DMS53 (cell line): ENCODE data around the gene PASK.

ENCODE experiments used
- DNase-seq: peaks from one replicate; lab custom pipeline; 2025; lab: John Stamatoyannopoulos, UW

The PASK gene

DNA sequence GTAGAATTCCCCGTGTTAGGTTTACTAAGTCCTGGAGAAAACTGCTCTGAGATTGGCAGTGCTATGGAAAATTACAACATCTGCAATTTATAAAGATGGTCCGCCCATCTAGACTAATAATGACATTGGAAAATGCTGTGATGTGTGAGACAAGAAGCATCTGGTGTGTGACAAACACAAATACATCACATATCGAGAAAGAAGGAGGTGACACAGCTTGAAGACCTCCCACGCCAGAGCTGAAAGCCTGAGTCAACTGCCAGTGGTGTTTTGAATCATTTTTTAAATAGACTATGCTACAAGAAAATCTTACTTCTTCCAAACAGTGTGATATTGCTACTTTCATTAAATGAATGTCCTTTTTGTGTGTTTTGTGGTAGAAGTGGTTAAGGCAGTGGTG lies 30.6 kb upstream of the PASK start:
- no peak for DNase-seq

DNA sequence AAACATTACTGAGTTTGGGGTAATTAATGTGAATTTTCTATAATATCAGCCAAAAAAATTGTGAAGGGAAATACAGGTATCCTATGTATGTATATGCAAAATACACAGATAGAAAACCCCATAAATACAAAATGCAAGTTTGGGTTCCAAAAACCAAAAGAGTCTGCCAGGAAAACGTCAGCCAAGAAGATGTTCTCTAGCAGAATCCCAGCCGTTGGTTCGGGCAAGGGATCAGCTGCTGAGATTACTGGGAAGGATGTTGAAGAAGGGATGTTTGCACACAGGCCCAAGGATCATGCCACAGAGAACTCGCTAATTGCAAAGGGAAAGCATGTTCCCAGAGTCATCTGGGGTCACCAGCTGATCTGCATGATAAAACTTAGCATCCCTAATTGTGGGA lies 29.7 kb upstream of the PASK start:
- DNase-seq, result no peak

DNA sequence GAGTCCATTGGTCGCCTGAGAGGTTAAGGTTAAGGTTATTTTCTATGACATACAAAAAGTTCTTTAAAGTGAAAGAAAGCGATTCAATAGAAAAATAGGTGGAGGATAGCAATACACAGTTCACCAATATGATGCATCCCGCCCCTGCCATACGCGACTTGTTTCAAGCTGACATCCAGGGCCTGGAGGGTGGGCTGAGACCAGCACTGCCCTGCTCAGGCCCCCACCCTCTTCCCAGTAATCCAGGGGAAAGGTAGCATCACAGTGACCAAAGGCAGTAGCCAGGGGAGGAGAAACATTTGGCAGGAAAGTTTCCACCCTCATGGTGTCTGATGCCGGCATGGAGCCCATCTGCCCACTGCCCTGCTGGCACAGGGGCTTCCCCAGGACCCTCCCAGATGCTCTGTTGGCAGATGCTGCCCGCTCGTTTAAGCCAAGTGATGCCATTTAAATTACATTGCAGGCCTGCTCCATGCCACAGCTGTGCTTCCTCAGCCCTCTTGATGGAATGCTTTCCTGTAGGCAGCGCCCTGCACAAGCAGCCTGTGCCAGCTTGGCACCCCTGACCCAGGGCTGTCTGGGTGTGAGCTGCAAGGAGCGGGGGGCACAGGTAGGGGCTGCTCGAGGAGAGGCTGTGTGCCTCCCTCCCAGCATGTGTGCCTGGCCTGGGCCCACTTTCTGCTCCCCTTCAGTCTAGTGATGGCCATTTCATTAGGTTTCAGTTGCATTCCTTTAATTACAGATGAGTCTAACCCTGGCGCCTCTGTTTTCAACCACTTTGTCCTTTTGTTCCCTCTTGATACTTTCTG lies 28.5 kb upstream of the PASK start:
- no peak for DNase-seq

DNA sequence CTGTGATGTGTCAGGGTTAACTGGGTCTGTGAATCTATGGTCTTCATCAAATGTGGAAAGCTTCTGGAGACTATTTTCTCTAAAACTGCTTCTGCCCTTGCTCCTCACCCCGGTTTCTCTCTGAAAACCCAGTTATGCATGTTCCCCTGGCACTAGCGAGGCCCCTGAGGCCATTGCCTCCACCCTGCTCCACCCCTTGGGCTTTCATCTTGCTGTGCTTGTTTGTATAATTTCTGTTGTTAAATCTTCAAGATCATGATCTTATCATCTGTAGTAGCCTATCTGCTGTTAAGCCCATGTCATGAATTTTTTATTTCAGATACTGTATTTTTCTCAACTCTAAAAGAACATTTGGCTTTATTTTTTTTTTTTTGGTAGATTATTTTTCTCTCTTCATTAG lies 24.3 kb upstream of the PASK start:
- DNase-seq, result no peak

DNA sequence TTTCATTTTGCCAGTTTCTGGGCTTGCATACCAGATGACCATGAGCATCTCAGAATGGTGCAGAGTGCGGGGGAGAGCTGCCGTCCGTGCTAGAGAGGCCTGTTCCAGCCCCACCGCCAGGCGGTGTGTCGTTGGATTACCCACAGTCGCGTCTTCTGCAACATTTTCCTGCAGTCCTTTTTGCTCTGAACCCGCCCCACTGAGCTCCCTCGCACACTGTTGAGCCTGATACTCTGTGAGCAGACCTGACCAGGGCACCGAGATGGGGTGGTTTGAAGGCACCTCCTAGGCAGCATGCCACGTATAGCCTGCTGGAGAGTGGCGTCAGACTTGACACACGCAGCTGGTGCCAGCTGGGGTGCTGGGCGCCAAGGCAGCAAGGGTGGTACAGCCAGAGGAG lies 19.1 kb upstream of the PASK start:
- DNase-seq, result no peak

DNA sequence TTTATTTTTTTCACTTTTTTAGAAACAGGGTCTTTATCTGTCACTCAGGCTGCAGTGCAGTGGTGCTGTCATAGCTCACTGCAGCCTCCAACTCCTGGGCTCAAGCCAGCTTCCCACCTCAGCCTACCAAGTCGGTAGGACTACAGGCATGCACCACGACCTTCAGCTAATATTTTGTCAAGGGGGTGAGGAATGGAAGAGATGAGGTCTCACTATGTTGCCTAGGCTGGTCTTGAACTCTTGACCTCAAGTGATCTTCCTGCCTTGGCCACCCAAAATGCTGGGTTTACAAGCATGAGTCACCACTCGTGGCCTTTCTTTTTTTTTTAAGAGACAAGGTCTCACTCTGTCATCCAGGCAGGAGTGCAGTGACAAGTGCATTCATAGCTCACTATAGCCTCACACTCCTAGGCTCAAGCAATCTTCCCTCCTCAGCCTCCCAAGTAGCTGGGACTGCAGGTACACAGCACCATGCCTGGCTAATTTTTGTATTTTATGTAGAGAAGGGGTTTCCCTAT lies 14.4 kb upstream of the PASK start:
- no peak for DNase-seq

DNA sequence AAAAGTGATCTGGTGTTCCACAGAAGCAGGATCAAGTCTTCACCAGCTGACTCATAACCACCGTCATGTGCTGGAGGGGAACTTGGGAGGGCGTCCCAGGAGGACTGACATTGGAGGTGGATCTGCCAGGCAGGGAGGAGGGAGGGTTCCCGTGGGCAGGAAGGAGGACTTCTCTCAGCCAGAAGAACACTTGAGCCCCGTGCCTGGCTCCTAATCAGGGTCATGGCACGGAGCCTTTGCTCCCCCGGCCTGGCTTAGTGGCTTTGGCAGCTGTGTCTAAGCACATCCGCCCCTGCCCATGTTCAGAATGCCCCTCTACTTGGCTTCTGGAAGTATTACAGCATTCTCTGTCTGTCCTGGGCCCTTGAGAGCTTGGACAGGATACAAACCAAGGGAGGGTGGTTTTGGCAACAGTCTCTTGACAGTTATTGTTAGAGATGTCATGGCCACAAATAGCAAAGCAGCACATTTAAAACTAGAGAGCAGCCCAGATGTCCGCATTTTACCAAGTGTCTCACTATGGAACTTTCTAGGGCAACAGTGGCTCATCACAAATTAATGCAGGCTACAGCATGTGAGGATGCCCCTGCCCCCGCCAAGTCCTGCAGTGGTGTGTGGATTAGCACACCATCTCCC lies 12.5 kb upstream of the PASK start:
- DNase-seq, result no peak

DNA sequence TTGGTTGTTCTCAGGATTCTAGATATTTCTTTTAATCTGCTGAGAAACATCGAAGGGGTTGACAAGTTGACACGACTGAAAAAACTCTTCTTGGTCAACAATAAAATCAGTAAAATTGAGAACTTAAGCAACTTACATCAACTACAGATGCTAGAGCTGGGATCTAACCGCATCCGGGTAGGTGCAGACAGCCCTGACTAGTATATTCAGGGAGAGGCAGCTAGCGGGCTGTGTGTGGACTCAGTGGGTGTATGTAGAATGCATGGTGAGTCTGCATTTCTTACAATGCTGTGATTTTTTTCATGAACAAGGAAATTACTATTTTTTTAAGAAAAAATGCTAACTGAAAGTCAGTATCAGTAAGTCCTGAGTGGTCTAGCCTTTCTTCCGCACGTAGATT lies 11.0 kb upstream of the PASK start:
- DNase-seq, result no peak

DNA sequence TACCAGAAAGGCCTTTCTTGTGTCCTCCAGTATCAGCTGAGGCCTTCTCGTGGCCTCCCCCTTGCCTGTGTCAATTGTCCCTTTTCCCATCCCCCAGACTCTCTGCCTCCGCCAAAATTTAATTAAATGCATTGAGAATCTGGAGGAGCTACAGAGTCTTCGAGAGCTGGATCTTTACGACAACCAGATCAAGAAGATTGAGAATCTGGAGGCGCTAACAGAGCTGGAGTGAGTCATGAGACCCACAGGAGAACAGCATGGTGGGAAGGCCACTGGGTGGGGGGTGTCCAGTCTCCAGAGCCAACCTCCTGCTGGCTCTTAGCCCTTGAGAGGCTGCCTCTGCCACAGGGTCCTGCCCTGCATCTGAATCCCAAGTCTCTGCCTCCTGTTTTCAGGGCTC lies 9.8 kb upstream of the PASK start:
- DNase-seq, result no peak

DNA sequence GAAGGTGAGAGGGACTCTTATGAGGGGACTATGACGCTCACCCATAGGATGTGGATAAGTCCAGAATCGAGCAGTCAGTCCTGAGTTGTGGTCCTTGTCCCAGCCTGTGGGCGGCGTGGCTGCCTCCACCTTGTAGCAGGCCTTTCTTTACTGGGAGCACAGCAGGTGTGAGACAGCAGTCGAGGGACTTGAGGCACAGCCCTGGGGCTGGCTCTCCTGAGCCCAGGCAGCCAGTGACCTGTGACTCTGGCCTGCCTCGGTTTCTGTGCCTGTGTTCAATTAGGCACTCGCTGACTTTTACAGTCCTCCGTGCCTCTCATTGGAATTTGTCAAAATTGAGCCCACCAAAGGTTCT lies 9.3 kb upstream of the PASK start:
- DNase-seq, result no peak

DNA sequence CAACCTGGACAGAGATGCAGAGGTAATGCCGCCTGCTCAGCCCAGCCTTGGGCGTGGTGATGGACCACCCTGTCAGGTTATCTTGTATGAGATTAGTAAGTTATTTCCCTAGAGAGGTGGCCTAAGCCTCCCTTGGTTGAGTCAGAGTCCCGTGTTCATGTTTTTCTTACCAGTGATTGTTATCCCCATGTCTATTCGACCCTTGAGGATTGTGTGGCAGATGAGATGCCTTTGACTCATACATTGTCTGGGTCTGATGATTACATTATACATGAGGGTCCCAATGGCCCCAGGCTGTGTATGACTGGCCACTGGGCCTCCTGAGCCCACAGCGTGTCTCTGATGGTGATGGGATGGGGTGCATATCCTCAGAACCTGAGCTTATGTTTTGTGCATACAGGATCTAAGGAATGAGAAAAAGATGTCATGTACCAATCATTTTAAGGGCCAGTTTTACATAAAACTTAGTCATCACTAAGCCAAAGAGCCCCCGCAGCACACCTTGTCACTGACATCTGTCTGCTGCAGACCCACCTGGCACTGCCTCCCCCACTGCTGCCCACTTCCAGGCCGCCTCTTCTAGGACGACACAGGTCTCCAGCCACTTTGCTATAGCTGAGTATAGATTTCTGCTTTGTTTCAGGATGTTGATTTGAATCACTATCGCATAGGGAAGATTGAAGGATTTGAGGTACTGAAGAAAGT lies 8.7 kb upstream of the PASK start:
- DNase-seq, result no peak

DNA sequence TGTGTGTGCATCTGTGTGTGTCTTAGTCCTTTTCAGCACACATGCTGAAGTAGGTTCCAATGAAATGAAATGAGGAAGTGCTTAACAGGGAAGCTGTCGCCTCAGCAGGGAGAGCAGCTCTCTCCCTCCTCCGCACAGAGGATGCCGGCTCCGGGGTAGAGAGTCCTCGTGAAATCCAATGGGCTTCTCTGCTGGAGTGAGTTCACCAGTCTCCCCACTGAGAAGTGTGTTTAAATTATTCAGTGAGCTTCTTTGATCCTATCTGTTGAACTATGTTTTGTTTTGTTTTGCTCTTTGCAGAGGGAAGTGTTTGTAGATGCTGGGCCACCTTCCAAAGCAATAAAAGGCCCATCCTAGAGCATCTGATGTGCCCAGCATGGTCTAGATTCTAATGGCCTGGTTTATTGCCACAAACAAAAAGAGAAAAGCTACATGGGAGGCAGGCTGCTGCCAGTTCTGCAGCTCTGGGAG lies 7.7 kb upstream of the PASK start:
- no peak for DNase-seq

DNA sequence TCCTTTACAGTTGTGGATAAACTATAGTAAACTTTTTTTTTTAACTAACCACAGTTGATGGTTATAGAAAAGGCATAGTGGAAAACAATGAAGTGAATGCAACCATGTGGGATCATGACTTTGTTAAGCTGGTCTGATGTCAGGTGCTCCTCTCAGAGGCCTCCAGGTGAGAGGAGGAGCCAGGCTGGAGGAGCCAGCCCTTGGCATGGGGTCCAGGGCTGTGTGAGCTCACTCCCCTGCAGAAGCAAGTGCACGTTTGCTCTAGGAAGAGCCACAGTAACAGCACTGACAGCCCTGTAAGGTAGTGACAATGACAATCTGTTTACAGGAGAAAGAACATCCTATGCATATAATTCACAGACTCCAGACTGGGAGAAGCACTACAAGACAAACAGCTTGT lies 6.7 kb upstream of the PASK start:
- no peak for DNase-seq

DNA sequence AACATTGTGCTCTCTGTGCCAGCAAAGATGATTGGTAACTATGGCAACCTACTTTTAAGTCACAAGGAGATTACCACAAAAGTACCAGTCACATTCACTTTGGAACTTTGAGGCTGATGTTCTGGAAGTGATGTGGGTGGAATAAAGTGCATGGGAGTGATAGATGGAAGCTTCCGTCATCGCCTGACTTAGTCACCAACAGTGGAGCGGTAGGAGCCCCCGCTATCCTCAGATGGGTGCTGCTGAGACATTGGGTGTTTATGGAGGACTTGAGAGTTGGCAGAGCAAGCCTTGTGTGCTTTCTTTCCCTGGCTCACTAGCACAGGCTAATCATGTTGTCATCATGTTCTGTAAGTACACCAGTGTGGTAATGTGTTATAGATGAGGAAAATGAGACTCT lies 5.6 kb upstream of the PASK start:
- no peak for DNase-seq

DNA sequence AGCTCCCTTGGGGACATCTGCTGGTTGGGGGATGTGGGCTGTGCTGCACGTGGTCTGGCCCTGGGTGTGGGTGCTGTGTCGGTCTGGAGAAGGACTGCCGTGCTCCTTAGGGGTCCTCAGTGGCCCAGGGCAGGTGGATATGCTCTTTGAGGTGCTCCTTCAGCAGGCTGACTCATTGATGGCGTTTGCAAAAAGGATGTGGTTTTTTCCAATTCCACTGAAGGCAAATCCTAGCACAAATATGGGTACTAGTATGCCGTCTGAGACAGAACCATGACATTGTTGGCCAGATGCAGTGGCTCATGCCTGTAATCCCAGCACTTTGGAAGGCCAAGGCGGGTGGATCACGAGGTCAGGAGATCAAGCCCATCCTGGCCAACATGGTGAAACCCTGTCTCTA lies 4.3 kb upstream of the PASK start:
- DNase-seq, result no peak

DNA sequence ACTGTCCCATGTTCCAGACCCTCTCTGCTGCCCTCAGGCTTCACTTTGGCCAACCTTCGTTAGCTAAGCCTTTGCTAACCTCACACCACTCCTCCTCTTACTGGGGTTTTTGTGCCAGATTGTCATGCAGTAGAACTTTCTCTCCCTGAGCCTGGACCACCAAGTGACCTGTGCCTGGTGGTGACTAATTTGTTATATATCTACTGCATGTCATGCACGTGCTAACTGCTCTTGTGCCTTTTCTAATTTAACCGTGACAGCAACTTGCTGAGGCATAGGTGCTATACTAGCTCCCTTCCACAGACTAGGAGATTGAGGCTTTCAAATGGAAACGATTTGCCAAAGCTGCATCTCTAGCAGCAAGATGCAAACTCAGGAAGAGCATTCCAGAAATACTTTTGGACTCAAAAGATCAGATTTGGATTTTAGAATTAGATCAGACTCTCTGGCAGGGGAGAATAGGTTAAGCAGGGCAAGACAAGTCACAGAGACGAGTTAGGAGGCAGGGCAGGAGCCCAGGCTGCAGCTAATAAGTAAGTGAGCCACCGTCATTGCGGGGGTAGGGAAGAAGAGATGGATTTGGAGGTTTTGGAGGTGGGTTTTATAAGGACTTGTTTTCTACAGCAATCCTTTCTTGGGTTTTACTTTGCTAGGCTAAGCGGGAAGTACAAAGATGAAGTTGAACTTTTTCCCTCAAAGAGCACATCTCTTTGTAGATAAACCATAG lies 2.8 kb upstream of the PASK start:
- no peak for DNase-seq

DNA sequence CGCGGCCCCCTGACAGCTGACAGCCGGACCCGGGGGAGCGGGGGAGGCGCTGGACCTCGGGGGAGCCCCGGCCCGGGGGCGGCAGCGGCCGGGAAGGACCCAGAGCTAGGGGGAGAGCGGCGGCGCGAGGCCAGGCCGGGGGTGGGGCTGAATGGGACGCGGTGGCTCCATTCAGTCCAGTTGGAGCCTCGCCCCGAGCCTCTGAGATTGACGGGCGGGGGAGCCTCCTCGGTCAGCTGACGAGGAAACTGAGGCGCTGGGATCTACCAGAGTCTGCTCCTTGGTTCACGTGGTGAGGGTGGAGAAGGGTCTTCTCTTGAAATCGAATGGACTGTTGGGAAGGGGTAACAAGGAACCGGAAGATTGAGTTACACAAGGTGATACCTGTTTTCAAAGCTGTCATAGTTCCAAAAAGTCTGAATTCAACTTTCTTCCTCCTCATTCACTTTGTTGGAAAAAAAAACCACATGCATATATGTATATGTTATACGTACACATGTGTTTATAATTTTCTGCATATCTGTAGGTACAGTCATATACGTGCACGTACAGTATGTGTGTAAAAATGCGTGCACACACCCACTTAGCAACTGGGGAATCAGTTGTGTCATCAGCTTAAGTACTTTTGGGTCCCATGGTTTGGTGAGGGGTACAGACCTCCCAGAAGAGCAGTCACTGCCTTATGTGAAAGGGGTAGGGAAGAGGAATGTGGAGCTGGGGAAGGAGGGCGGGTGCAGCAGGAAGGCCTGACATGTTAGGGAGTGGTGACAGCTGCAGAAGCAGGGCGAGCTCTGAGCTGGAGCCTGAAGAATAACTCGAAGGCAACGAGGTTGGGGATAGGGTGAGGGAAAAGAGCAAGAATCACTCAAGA lies 1.6 kb upstream of the PASK start:
- peak; percentile 37 for DNase-seq

DNA sequence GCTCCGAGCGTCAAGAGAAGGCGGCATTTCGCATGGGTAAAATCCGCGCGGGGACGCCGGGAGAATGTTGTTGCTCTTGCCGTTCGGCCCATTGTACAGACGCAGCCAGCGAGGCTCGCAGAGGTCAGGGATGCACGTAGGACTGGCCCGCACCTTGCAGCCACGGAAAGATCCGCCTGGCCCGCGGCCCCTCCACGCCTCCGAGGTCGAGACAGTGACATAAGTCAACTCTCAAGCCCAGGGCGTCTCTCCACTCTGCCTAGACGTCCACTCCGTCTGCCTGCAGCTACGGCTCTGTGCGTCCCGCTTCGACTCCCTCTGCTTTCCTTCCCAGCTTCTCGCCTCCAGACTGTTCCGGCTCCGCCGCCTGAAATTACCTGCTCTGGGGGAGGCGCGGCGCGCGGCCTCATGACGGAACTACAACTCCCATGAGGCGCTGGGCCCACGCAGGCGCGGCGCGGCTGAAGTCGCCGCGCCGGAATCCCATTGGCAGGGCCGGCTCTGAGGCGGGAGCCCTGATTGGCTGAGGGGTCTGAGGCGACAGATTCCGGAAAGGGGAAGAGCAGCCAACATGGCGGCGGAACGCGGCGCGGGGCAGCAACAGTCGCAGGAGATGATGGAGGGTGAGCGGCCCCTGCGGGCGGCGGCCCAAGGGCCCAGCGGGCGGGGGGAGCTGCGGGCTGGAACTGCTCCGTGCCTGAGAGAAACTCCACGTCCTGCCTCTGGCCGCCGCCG lies 820 bp upstream of the PASK start, which contains the start of gene PPP1R7:
PPP1R7 (plus strand) TSS at position 543 of the 735 bp plus-strand sequence; CDS start at position 572, 29 bp downstream.
- peak; percentile 97 for DNase-seq

DNA sequence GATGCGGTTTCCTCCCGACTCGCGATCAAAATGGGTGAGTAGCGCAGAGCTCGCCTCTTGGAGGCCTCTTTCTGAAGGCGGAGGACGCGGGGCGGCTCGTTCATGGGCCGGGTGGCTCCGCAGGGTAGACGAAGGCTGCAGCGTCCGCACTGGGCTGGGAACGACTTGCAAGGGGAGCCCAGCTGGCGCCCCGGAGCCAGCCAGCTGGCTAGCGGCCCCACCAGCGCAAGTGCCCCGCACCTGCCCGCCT lies 328 bp upstream of the PASK start:
- DNase-seq, result no peak

DNA sequence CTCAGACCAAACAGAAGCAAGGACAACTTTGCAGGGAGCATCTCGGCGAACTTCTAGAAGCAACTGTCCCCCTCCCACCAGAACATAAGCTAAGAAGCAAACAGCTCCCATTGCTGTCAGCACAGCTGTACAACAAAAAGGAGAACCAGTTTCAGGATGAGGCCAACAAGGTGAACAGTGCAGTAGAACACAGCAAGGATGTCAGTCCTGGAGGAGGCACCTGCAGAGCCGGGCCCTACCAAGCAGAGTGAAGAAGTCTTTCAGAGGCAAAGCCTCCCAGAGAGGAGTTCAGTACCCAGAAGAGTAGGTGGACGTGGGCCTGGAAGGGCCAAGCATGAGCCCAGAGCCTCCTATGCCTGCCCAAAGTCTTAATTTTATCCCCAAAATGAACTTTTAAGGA lies 1.0 kb downstream of the PASK start:
- peak; percentile 23 for DNase-seq

DNA sequence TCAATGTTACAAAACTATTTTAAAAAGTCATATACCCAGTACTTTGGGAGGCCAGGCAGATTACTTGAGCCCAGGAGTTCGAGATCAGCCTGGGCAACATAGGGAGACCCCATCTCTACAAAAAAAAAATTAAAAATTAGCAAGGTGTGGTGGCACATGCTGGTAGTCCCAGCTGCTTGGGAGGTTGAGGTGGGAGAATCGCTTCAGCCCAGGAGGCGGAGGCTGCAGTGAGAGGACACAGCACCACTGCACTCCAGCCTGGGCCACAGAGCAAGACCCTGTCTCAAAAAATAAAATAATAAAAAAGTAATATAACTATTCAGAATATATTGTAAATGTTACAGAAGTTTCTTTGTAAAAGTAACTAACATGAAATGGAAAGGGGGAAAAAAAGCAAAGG lies 1.9 kb downstream of the PASK start:
- DNase-seq, result no peak
